AG09319 (cell line): Measurements from ENCODE around the gene PAMR1.
"Not testable (repeated sequence)": the region's sequence is repeated elsewhere in the genome, so short reads cannot be mapped to it uniquely, and the experiment has no call there.

Experiments
- DNase-seq: peaks from one replicate; pipeline ENCODE4 v3.0.0-alpha.2; 2010; ENCODE audit warnings: low read depth; ENCODE audit errors: extremely low read depth
- TF ChIP-seq, protein P1 (sequence below): IDR thresholded peaks from 2 replicates; pipeline ENCODE4 v1.5.1; 2011; ENCODE audit warnings: low read depth, mild to moderate bottlenecking, inconsistent platforms, low read length, moderate library complexity

Gene PAMR1

GRCh38 chr11:35550374-35551036 lies 25.1 kb upstream of the PAMR1 start:
- DNase-seq = no peak
- TF ChIP-seq, protein P1, sequence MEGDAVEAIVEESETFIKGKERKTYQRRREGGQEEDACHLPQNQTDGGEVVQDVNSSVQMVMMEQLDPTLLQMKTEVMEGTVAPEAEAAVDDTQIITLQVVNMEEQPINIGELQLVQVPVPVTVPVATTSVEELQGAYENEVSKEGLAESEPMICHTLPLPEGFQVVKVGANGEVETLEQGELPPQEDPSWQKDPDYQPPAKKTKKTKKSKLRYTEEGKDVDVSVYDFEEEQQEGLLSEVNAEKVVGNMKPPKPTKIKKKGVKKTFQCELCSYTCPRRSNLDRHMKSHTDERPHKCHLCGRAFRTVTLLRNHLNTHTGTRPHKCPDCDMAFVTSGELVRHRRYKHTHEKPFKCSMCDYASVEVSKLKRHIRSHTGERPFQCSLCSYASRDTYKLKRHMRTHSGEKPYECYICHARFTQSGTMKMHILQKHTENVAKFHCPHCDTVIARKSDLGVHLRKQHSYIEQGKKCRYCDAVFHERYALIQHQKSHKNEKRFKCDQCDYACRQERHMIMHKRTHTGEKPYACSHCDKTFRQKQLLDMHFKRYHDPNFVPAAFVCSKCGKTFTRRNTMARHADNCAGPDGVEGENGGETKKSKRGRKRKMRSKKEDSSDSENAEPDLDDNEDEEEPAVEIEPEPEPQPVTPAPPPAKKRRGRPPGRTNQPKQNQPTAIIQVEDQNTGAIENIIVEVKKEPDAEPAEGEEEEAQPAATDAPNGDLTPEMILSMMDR = no peak

DNA sequence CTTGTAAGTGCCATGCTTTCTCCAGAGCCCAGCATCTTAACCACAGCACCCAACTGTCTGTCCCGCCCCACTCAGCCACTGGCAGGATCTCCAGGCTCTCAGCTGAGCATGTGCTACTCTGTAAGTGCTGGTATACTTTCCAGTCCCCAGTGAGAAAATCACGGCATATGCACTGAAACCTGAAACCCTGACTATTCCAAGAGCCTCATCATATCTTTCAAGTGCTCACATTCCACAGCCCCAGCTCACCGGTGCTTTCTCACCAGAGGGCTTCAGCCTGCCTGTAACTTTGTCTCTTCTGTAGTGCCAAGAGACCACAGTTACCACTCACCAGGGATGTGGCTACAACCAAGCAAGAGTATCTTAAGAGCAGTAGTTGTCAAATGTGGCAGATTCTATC lies 24.4 kb upstream of the PAMR1 start:
- TF ChIP-seq, protein P1 = no peak
- peak; percentile 76 for DNase-seq

DNA sequence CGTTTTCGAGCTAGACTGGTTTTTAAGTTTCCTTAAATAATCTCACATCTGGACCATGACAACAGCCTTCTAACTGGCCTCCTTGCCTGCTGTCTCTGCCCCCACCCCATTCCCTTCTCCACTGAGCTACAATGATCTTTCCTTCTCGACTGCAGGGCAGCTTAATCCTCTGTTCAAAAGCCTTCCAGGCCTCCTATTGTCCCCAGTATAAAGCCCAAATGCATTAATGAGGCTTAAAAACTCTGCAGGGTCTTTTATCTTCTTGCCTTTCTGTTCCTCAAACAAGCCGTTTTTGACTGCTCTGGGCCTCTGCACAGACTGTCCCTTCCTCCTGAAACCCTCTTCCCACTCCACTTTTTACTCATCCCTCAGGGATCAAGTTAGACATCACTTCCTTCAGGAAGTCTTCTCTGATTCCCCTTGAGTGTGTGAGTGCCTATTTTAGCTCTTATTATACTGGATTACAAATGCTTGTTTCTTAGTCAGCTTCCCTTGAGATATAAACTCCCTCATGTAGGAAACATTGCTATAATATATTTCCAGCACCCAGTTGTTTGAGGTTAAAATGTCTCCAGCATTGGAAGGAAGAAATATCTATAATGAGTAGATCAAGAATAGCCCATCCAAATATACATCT lies 23.6 kb upstream of the PAMR1 start:
- TF ChIP-seq, protein P1 = no peak
- no peak for DNase-seq

GRCh38 chr11:35547995-35548394 lies 22.6 kb upstream of the PAMR1 start:
- DNase-seq = not testable (repeated sequence)

GRCh38 chr11:35546317-35546716 lies 20.9 kb upstream of the PAMR1 start:
- TF ChIP-seq, protein P1 = no peak
- no peak for DNase-seq

DNA sequence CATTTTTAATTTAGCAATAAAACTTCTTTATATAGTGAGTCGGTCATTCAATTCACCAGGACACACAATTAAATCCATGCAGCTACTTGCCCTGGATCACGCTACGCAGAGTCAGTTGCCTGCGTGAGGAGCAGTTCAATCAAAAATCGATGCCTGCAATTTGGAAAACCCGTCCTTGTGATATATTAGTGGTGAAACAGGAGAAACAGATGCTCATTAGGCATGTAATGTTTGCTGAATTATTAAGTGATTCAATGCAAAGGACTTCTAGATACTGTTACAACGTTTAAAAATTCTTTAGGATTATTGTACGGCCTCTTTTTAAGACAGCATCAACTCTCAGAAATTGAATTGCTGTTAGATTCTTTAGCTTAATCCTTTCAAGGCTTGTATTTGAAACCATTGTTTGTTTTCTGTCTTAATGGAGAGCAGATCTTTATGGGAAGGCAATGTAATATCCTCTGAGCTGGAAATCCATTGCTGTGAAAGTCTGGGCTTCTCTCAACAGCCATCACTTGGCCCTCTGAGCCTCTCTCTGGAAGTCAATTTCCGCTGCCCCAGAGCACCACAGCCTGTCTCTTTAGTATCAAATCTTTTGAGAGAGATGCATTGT lies 20.1 kb upstream of the PAMR1 start:
- TF ChIP-seq, protein P1 = no peak

DNA sequence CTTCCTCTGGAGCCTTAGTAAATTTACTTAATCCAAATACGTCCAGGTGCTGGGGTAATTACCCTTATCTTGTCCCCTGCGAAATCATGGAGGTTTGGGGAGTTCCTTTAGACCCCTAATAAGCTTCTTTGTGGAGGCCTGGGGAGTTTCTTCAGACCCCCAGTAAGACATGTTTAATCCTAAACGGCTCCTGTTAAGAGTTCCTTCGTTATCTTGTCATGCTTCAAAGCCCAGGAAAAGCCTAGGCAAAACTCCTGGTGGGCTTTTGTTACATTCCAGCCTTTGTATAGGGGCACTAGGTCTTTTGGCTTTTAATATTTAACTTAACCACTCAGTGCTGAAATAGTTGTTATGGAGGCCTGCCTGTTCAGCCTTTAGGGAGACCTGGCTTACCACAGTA lies 18.1 kb upstream of the PAMR1 start:
- DNase-seq = no peak
- TF ChIP-seq, protein P1 = no peak

More for the DNA sequence above, 20.1 kb upstream of the PAMR1 start:
- DNase-seq = no peak
